ENCODE measurements around the gene ARSA. TPM values are rescaled to one million over a fixed set of nuclear protein-coding genes. Genes with fewer than 3 reads are reported as not detected.
A peak's percentile ranks its signal among the peaks of the same experiment; 100 is the strongest.
"Not testable (repeated sequence)": the region's sequence is repeated elsewhere in the genome, so short reads cannot be mapped to it uniquely, and the experiment has no call there.

ARSA gene
- total and polyA plus RNA-seq, 4 donors, result 6.8 to 28.0 (median 15.8) TPM

DNA sequence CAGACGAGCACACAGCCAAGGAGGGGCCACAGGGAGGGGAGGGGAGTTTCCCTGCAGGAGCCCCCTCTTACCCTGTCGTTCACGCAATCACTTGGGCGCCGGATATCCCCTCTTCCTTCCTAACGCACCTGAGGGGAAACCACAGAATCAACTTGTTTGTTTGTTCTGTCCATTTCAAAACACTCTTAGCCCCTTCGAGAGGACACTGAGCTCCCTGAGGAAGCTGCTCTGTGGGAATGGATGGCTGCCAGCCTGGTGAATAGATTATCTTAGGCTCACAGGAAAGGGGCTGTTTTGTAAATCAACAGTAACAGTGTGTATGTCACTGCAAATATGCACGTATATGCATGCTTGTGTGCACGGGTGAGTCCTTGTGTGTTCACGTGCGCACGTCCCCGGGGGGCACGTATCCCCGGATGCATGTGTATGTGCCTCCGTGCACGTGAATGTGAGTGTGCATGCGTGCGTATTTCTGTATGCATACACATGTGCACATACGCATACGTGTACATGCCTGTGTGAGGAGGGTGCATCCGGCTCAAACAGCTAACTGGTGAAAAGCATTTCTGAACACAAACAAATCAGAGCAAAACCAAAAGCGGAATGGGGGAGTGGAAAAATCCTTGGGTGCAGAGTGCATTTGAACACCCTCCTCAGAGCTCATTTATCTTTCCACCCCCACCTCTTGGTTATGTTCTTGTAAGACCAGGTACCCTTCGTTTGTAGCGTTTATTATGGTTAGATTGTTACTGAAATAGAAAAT is 7.2 kb downstream of the ARSA start:
- Histone ChIP-seq H3K9me3 (ENCODE audit: control insufficient read depth in 4 of 4, low read length in 3 of 4) (no peaks in the 10 kb centered on the region), H3K36me3 (ENCODE audit: control insufficient read depth in 4 of 4, insufficient read depth in 3 of 4, low read depth in 1 of 4, low read length in 3 of 4) (no peaks in the 10 kb centered on the region), H3K9ac (ENCODE audit: low read depth in 1 of 2, low read length in 2 of 2) (no peak overlapping the region), H3K27ac (ENCODE audit: low read depth in 1 of 2, low read length in 2 of 2) (no peak overlapping the region), H3K4me1 (ENCODE audit: control insufficient read depth in 4 of 4, insufficient read depth in 4 of 4, low read length in 3 of 4) (peaks cover 1 to 31% (median 24%) of the 10 kb centered on the region in 4 donors), H3K27me3 (ENCODE audit: control insufficient read depth in 4 of 4, insufficient read depth in 4 of 4, low read length in 3 of 4) (no peaks in the 10 kb centered on the region), H3K4me3 (ENCODE audit: low read depth in 1 of 3, low read length in 3 of 3) (peak overlapping the region in 1 of 3 donors; percentile 14)
- WGBS, result 17% methylated on average over 25 of the region's 25 CpGs
- TF ChIP-seq, protein P1, sequence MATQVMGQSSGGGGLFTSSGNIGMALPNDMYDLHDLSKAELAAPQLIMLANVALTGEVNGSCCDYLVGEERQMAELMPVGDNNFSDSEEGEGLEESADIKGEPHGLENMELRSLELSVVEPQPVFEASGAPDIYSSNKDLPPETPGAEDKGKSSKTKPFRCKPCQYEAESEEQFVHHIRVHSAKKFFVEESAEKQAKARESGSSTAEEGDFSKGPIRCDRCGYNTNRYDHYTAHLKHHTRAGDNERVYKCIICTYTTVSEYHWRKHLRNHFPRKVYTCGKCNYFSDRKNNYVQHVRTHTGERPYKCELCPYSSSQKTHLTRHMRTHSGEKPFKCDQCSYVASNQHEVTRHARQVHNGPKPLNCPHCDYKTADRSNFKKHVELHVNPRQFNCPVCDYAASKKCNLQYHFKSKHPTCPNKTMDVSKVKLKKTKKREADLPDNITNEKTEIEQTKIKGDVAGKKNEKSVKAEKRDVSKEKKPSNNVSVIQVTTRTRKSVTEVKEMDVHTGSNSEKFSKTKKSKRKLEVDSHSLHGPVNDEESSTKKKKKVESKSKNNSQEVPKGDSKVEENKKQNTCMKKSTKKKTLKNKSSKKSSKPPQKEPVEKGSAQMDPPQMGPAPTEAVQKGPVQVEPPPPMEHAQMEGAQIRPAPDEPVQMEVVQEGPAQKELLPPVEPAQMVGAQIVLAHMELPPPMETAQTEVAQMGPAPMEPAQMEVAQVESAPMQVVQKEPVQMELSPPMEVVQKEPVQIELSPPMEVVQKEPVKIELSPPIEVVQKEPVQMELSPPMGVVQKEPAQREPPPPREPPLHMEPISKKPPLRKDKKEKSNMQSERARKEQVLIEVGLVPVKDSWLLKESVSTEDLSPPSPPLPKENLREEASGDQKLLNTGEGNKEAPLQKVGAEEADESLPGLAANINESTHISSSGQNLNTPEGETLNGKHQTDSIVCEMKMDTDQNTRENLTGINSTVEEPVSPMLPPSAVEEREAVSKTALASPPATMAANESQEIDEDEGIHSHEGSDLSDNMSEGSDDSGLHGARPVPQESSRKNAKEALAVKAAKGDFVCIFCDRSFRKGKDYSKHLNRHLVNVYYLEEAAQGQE (IDR thresholded peaks at IDR 0.05), result no peak
- TF ChIP-seq, protein P2, sequence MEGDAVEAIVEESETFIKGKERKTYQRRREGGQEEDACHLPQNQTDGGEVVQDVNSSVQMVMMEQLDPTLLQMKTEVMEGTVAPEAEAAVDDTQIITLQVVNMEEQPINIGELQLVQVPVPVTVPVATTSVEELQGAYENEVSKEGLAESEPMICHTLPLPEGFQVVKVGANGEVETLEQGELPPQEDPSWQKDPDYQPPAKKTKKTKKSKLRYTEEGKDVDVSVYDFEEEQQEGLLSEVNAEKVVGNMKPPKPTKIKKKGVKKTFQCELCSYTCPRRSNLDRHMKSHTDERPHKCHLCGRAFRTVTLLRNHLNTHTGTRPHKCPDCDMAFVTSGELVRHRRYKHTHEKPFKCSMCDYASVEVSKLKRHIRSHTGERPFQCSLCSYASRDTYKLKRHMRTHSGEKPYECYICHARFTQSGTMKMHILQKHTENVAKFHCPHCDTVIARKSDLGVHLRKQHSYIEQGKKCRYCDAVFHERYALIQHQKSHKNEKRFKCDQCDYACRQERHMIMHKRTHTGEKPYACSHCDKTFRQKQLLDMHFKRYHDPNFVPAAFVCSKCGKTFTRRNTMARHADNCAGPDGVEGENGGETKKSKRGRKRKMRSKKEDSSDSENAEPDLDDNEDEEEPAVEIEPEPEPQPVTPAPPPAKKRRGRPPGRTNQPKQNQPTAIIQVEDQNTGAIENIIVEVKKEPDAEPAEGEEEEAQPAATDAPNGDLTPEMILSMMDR (IDR thresholded peaks at IDR 0.05; ENCODE audit: low read depth, low read length, missing input control), result no peak
- peak; percentile 78 for DNase-seq (ENCODE audit: low spot score)

DNA sequence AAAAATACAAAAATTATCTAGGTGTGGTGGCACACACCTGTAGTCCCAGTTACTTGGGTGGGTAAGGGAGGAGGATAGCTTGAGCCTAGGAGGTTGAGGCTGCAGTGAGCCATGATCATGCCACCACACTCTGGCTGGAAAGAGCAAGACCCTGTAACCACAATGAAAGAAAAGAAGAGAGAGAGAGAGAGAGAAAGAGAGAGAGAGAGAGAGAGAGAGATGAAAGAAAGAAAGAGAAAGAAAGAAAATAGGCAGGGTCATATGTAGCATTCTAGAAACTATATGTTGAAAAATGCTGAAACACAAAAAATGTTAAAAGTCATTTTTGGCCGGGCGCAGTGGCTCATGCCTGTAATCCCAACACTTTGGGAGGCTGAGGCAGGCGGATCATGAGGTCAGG is 13.7 kb downstream of the ARSA start:
- not testable (repeated sequence) for H3K9me3 ChIP-seq (ENCODE audit: control insufficient read depth in 4 of 4, low read length in 3 of 4); H3K4me3 ChIP-seq (ENCODE audit: low read depth in 1 of 3, low read length in 3 of 3); DNase-seq (ENCODE audit: low spot score); H3K27ac ChIP-seq (ENCODE audit: low read depth in 1 of 2, low read length in 2 of 2); H3K36me3 ChIP-seq (ENCODE audit: control insufficient read depth in 4 of 4, insufficient read depth in 3 of 4, low read depth in 1 of 4, low read length in 3 of 4); H3K27me3 ChIP-seq (ENCODE audit: control insufficient read depth in 4 of 4, insufficient read depth in 4 of 4, low read length in 3 of 4); H3K9ac ChIP-seq (ENCODE audit: low read depth in 1 of 2, low read length in 2 of 2)
- WGBS, result 82% methylated on average over 3 of the region's 3 CpGs
- H3K4me1 ChIP-seq (ENCODE audit: control insufficient read depth in 4 of 4, insufficient read depth in 4 of 4, low read length in 3 of 4), result peaks cover 5 to 11% (median 7%) of the 10 kb centered on the region in 4 donors

DNA sequence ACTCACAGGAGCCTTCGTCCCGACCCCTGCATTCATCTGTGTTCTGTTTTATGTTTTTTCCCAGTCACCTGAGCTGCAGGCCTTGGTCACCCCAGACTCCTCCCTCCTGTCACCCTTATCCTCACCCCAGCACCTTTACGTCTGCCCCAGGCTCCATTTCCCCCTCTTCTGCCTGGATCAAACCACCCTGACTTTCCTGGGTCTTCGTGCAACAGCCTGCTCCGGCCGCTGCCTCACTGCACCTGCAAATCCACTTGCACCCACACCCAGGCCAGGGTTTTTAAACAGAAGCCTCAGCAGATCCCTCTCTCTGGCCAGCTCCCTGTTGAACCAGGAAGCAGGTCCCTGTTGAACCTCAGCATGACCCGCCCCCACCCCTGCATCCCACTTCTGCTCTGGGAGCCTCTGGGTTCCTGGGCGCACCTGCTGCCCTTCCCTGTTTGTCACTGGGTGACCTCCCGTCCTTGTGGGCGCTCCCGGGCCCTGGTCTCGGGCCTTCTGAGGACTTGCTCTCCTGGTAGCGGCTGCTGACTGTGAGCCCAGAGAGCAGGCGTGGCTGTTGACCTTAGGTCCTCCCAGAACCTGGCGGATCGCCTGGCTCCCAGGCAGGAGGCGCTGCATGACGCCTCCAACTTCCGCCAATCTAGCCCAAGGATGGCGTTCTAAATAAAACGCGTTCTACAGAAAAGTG is 14.5 kb downstream of the ARSA start:
- no peaks in the 10 kb centered on the region for H3K9me3 ChIP-seq (ENCODE audit: control insufficient read depth in 4 of 4, low read length in 3 of 4)
- peaks cover 5 to 11% (median 7%) of the 10 kb centered on the region in 4 donors for H3K4me1 ChIP-seq (ENCODE audit: control insufficient read depth in 4 of 4, insufficient read depth in 4 of 4, low read length in 3 of 4)
- H3K9ac ChIP-seq (ENCODE audit: low read depth in 1 of 2, low read length in 2 of 2), result peak overlapping the region in 1 of 2 donors; percentile 20
- no peaks in the 10 kb centered on the region for H3K27me3 ChIP-seq (ENCODE audit: control insufficient read depth in 4 of 4, insufficient read depth in 4 of 4, low read length in 3 of 4)
- H3K36me3 ChIP-seq (ENCODE audit: control insufficient read depth in 4 of 4, insufficient read depth in 3 of 4, low read depth in 1 of 4, low read length in 3 of 4), result no peaks in the 10 kb centered on the region
- H3K4me3 ChIP-seq (ENCODE audit: low read depth in 1 of 3, low read length in 3 of 3), result no peak overlapping the region
- WGBS, result 44% methylated on average over 22 of the region's 22 CpGs
- DNase-seq (ENCODE audit: low spot score), result no peak
- H3K27ac ChIP-seq (ENCODE audit: low read depth in 1 of 2, low read length in 2 of 2), result peak overlapping the region; percentile 32 to 70
- TF ChIP-seq TAF1 (conservative IDR thresholded peaks at IDR 0.05) (no peak), GABPA (IDR thresholded peaks at IDR 0.05 in 1 of 2, conservative IDR thresholded peaks at IDR 0.05 in 1 of 2) (peak in 1 of 2 donors; percentile 63), HNF4G (IDR thresholded peaks at IDR 0.05) (no peak), JUND (IDR thresholded peaks at IDR 0.05) (no peak), RAD21 (IDR thresholded peaks at IDR 0.05) (peak in 1 of 2 donors; percentile 65), NR2F2 (IDR thresholded peaks at IDR 0.05) (no peak), RXRA (IDR thresholded peaks at IDR 0.05) (peak; percentile 91 to 95), HNF4A (conservative IDR thresholded peaks at IDR 0.05) (peak; percentile 27 to 50), FOXA2 (IDR thresholded peaks at IDR 0.05) (peak; percentile 63), SP1 (IDR thresholded peaks at IDR 0.05) (peak; percentile 73)
- TF ChIP-seq, protein P3, sequence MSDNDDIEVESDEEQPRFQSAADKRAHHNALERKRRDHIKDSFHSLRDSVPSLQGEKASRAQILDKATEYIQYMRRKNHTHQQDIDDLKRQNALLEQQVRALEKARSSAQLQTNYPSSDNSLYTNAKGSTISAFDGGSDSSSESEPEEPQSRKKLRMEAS (IDR thresholded peaks at IDR 0.05), result no peak
- TF ChIP-seq, protein P4, sequence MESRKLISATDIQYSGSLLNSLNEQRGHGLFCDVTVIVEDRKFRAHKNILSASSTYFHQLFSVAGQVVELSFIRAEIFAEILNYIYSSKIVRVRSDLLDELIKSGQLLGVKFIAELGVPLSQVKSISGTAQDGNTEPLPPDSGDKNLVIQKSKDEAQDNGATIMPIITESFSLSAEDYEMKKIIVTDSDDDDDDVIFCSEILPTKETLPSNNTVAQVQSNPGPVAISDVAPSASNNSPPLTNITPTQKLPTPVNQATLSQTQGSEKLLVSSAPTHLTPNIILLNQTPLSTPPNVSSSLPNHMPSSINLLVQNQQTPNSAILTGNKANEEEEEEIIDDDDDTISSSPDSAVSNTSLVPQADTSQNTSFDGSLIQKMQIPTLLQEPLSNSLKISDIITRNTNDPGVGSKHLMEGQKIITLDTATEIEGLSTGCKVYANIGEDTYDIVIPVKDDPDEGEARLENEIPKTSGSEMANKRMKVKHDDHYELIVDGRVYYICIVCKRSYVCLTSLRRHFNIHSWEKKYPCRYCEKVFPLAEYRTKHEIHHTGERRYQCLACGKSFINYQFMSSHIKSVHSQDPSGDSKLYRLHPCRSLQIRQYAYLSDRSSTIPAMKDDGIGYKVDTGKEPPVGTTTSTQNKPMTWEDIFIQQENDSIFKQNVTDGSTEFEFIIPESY (IDR thresholded peaks at IDR 0.05), result no peak
- TF ChIP-seq, protein P5, sequence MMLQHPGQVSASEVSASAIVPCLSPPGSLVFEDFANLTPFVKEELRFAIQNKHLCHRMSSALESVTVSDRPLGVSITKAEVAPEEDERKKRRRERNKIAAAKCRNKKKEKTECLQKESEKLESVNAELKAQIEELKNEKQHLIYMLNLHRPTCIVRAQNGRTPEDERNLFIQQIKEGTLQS (IDR thresholded peaks at IDR 0.05), result no peak
- TF ChIP-seq, protein P2 (IDR thresholded peaks at IDR 0.05; ENCODE audit: low read depth, low read length, missing input control), result no peak
